Astrocyte of the cerebellum (primary cell): ENCODE data around the gene PLXDC2.
"Not testable (repeated sequence)": the region's sequence is repeated elsewhere in the genome, so short reads cannot be mapped to it uniquely, and the experiment has no call there.

Experiments
- DNase-seq: peaks from one replicate; pipeline ENCODE4 v3.0.0-alpha.2; 2011; ENCODE audit warnings: low read depth
- H3K4me3 ChIP-seq: 2 replicates; pipeline ENCODE4 v1.5.1; 2011; ENCODE audit warnings: mild to moderate bottlenecking, low read depth, low read length, moderate library complexity
- CTCF ChIP-seq: IDR thresholded peaks from 2 replicates; pipeline ENCODE4 v1.5.1; 2012; ENCODE audit warnings: low read length, low read depth, moderate library complexity, mild to moderate bottlenecking; ENCODE audit errors: missing control alignments
- in situ Hi-C: cut with HindIII; loops from 2 replicates; pipeline ENCODE4 v1.10.0; 2017; ENCODE audit warnings: low sequenced_read_pairs

Gene PLXDC2

GRCh38 chr10:20200758-20201157, 384.5 kb downstream of the PLXDC2 start:
- H3K4me3 ChIP-seq: no peak overlapping the region
- in situ Hi-C loops: loop anchor here (25.0 kb wide), 1 partner anchor 112 kb away; no protein-coding TSS in a partner anchor
- DNase-seq: no peak
- no peak for TF ChIP-seq CTCF

GRCh38 chr10:20202337-20202736, 386.1 kb downstream of the PLXDC2 start:
- DNase-seq: no peak
- no peak for TF ChIP-seq CTCF
- H3K4me3 ChIP-seq: no peak overlapping the region
- in situ Hi-C loops: loop anchor here (25.0 kb wide), 1 partner anchor 110 kb away; no protein-coding TSS in a partner anchor

- in situ Hi-C loops: loop anchor here (25.0 kb wide), 1 partner anchor 105 kb away; no protein-coding TSS in a partner anchor
- TF ChIP-seq CTCF: no peak
- H3K4me3 ChIP-seq: no peak overlapping the region
- DNase-seq: no peak
Measured at GRCh38 chr10:20207653-20208052, 391.4 kb downstream of the PLXDC2 start.

- not testable (repeated sequence) for H3K4me3 ChIP-seq, DNase-seq
- in situ Hi-C loops: loop anchor here (25.0 kb wide), 1 partner anchor 103 kb away; no protein-coding TSS in a partner anchor
Measured at GRCh38 chr10:20209098-20209497, 392.9 kb downstream of the PLXDC2 start.

- H3K4me3 ChIP-seq: no peak overlapping the region
- TF ChIP-seq CTCF: no peak
- no peak for DNase-seq
- in situ Hi-C loops: loop anchor here (25.0 kb wide), 1 partner anchor 97 kb away; no protein-coding TSS in a partner anchor
Measured at GRCh38 chr10:20215547-20216152, 399.4 kb downstream of the PLXDC2 start.

- in situ Hi-C loops: loop anchor here (25.0 kb wide), 1 partner anchor 91 kb away; no protein-coding TSS in a partner anchor
- no peak for DNase-seq
- H3K4me3 ChIP-seq: no peak overlapping the region
- no peak for TF ChIP-seq CTCF
Measured at GRCh38 chr10:20221356-20221755, 405.1 kb downstream of the PLXDC2 start.

GRCh38 chr10:20228729-20229128, 412.5 kb downstream of the PLXDC2 start:
- no peak for TF ChIP-seq CTCF
- no peak for DNase-seq
- in situ Hi-C loops: no loop called here
- H3K4me3 ChIP-seq: no peak overlapping the region
